HG03432 (cell line): ENCODE measurements around the gene PIAS4.

Experiments
- ATAC-seq: cut with Tn5 transposase; IDR thresholded peaks from one replicate; pipeline ENCODE4 v1.9.1; 2021; ENCODE audit warnings: mild to moderate bottlenecking, moderate library complexity; ENCODE audit not compliant: unreplicated experiment

PIAS4 gene

DNA sequence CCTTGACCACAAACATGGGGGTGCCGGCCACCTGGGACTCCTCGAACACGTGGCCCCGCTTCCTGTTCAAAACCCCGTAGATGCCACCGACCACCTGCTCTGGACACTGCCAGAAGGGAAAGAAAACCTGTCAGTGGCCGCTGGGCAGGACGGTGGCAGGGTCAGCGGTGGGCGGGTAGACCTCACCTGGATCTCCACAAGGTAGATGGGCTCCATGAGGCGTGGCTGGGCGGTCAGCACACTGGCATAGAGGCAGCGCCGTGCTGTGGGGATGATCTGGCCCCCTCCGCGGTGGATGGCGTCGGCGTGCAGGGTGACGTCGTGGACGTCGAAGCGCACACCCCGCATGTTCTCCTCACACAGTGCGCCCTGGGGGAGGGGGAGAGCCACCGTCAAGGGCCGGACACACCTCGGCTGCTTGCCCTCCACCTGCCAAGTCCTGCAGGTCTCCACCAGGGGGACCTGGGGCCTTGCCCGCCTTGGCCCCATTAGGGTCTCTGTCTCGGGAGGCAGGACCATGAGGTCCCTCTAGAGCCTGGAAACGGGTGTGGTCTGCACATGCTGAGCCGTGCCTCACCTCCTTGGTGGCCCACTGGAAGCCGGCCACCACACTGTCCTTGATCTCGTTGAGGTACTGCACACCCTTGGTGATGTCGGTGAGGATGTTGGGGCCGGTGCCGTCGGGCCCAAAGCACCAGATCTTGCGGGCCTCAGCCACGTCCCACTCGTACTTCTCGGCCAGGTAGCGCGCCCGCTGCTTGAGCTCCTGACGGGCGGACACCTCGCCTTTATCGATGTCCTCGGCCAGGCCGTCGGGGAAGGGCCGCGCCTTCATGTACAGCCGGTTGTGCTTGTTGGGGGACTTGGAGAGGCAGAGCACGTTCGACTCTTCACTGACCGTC, 30.0 kb upstream of the PIAS4 start:
- no peak for ATAC-seq

DNA sequence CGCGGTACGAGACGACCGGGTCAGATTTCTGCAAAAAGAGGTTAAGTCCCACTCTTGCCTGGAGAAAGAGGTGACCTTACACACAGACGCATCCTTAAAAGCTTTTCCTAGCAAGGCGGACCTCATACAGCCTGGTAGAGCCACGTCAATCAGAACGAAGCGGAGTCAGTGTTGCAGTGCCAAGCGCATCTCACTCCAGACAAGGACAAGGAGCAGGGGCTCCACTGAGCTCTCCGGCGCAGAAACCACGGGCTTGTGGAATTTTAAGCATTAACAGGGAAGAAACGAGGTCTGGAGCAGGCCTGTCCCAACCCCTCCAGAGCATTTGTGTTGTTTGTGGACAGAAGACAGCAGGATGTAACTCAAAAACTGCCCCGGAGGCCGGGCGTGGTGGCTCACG, 29.4 kb upstream of the PIAS4 start:
- no peak for ATAC-seq

- ATAC-seq, result no peak
Observed at GRCh38 chr19:3979289-3979673, 28.3 kb upstream of the PIAS4 start.

GRCh38 chr19:3979674-3980352, 27.7 kb upstream of the PIAS4 start:
- no peak for ATAC-seq

GRCh38 chr19:3980353-3981251, 26.9 kb upstream of the PIAS4 start:
- ATAC-seq, result no peak

DNA sequence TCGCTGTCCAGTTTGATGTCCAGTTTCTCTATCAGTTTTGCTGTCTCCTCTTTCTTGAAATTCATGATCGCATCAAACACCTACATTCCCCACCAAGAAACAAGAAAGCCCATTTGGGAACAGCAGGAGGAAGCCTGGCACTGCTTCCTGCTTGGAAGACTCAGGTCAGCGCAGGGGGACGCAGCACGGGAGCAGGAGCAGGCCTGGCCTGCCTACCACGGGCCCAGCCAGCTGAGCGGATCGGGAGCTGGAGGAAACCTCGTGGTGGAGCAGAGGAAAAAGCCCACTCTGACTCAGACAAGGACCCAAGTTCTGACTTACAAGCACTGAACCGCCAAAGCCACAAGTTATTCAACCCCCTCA, 26.2 kb upstream of the PIAS4 start:
- no peak for ATAC-seq

DNA sequence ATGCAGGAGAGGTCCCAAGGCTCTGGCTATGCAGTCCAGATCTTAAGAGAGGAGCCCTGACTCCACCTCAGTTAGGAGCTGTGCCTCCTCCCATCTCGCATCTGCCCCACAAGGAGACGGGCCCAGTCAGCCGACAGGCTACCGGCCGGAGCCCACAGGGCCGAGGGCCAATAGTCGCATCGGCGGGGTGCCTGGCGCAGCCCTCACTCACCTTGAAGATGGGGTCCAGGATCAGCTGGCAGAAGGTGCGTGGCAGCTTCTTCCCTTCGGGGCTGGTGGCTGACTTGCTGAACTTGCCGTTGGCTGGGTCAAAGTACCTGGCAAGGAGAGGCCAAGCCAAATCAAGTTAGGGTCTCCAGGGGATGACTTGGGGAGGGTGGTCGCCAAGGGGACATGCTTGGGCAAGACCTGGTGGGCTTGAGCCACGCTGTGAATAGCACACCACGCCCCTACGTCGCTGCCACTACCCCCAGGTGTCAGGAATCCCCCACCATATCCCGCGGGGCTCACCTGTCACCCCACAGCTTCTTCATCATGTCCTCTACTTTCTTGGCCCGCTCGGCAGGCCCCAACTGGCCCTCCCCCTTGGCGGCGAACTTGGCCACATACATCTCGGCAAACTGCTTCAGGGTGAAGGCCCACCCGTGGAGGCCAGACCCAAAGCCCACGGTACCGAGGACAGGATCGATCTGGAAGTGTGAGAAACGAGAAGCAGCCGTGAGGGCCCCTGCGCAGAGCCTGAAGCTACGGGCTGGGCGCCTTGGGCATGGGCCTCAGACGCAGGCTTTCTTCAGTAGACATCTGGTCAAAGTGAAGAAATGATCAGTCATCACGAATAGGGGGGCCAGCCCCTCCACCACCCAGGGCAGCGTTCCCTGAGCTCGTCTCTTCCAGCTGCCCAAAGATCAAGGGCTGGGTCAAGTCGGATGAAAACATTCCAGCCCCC, 25.5 kb upstream of the PIAS4 start:
- ATAC-seq, result no peak

DNA sequence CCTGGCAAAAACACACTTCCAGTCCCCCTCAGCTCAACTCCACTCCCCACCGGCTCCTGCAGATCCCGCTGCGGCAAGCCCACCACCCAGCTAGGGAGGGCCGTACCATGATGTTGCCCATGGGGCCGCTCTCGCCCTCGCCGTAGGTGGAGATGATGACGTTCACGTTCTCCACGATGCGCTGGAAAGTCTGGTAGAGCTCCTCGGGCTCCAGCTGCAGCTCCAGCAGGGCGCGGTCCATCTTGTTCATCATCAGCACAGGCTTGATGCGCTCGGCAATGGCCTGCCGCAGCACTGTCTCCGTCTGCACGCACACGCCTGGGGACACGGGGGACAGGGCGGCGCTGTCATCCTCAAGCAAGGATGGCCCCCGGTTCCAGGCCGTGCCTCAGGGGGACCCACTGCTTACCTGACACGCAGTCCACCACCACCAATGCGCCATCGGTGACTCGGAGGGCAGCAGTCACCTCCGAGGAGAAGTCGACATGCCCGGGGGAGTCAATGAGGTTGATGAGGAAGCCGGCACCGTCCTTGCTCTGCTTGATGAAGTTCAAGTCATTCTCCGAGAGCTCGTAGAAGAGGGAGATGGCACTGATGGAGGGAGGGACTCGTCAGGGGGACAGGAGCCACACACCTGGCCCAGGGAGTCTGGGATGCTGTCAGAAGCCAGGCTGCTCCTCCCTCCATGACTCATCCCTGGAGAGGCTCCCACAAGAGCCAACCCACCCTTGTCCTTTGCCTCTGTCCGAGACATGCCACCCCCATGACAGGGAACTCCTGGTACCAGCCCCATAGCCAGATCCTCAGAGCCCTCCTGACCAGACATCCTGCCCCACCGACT, 24.6 kb upstream of the PIAS4 start:
- no peak for ATAC-seq

DNA sequence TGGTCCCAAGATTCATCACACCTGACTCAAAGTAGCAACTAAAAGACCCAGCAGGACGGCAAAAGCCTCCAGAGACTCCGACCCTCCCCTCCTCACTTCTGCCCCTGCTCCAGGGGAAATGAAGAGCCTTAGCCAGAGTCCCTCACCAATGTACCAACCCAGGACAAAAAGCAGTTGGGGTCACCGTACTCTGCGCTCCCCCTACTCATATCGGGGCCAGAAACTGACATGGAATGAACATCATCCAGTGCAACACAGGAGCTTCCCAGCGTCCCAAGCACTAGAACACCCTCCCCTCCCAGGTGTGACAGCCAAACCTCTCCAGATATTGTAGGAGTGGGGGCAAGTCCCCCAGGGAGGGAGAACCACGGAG, 24.0 kb upstream of the PIAS4 start:
- ATAC-seq, result no peak

- no peak for ATAC-seq
Observed at GRCh38 chr19:3983936-3984583, 23.5 kb upstream of the PIAS4 start.

- ATAC-seq, result no peak
Observed at GRCh38 chr19:3984584-3984907, 23.0 kb upstream of the PIAS4 start.

DNA sequence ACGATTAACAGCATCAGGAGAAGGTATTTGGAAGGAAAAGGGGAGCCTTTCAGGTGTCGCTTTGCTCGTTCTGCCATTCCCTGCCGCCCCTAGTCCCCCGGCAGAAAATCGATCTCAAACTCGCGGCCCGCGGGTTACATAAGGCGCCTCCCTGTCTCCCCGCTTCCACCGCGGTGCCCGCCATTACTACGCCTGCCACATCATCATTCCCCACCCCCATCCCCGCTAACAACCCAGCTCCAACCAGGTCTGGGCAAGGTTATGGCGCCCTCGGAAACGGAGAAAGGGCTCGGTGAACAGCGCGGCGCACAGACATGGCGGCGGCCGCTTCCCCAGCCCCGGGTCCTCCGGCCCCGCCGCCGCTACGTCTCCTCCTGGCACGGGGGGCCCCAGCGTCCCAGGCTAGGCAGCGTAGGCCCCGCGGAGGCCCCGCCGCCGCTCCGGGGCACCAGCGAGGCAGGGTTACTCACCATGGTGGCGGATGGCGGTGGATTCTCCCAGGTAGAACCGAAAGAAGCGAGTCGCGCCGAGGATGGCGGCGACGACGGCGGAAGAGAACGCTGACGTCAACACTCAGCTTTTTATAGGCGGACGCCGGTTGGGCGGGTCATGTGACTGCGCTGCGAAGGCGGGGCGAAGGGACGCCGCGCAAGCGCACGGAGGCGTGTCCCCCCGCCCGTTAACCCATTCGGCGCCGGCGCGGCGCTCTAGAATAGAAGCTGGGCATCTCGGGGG, 22.5 kb upstream of the PIAS4 start, which contains the start of gene EEF2:
TSS of gene EEF2 (minus strand) at position 556 of the 735 bp plus-strand sequence. CDS start at position 473, 83 bp downstream.
- ATAC-seq, result peak; percentile 49

- no peak for ATAC-seq
Observed at GRCh38 chr19:3985643-3986259, 21.8 kb upstream of the PIAS4 start.

DNA sequence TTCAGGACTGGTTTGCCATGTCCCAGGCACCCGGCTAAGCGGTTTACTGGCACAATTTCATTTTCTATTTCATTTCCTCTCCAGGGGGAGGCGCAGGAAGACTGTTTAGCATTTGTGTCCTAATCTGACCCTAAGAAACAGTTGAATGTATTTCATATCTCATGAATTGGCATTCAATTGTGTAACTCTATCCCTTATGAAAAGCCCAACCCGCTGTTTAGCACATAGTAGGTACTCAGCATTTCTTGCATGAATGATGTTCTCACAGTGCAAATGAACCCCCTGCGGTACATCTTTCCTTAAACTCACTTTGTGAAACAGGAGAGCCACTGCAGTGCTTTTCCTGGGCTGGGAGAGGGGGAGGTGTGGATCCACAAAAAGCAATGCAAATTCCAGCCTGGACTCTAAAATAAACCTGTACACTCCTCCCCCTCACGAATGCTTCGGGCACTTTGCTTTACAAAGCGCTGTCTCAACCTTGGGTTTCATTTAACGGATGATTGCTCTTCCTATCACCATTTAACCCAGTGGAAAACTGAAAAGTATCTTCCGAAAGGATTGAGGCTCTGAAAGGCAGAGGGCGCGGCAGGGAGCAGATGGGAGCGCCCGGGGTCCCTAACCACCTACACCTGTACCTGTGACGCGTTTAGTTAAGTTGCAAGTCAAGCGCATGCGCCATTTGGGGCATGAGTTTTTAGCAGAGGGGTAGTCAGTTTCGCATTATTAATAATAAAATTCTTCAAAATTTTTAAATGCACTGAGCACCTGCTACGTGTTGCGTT, 21.1 kb upstream of the PIAS4 start:
- no peak for ATAC-seq

- ATAC-seq, result no peak
Observed at GRCh38 chr19:3987619-3988371, 19.7 kb upstream of the PIAS4 start.

- ATAC-seq, result no peak
Observed at GRCh38 chr19:3990815-3991117, 16.8 kb upstream of the PIAS4 start.

GRCh38 chr19:3995607-3996006, 11.9 kb upstream of the PIAS4 start:
- ATAC-seq, result no peak
